Keratinocyte (primary cell): ENCODE measurements around the gene RAC2. TPM values are rescaled to one million over a fixed set of nuclear protein-coding genes. Genes with fewer than 3 reads are reported as not detected.

Experiments used
- DNase-seq: peaks from one replicate; pipeline ENCODE4 v3.0.0-alpha.2; 2011; ENCODE audit warnings: low read depth, missing footprints, low spot score
- FAIRE-seq: peaks from 2 replicates; lab custom pipeline; 2011; peaks lifted over from hg19 to GRCh38; lab: Jason Lieb, UNC
- H2AFZ ChIP-seq: 2 replicates; pipeline ENCODE4 v1.6.0; 2012; ENCODE audit warnings: low read length, control low read depth, inconsistent platforms; ENCODE audit not compliant: control insufficient read depth
- H3K27ac ChIP-seq: 2 replicates; pipeline ENCODE4 v1.5.1; 2011; ENCODE audit warnings: low read length; ENCODE audit not compliant: control insufficient read depth, insufficient read depth
- H3K27me3 ChIP-seq: 3 replicates; pipeline ENCODE4 v1.6.0; 2011; ENCODE audit warnings: low read length; ENCODE audit not compliant: control insufficient read depth, insufficient read depth; ENCODE audit errors: extremely low read depth
- H3K36me3 ChIP-seq, 2 experiments: 2 replicates in 1 of 2; 3 replicates in 1 of 2; pipeline ENCODE4 v1.5.1; 2011; ENCODE audit warnings: low read length in 2 of 2, mild to moderate bottlenecking in 1 of 2; ENCODE audit not compliant: control insufficient read depth in 2 of 2, insufficient read depth in 2 of 2; ENCODE audit errors: extremely low read depth in 1 of 2
- H3K4me1 ChIP-seq: 3 replicates; pipeline ENCODE4 v1.5.1; 2011; ENCODE audit warnings: low read length; ENCODE audit not compliant: control insufficient read depth, insufficient read depth; ENCODE audit errors: extremely low read depth
- H3K4me2 ChIP-seq: 3 replicates; pipeline ENCODE4 v1.6.0; 2011; ENCODE audit warnings: low read depth, low read length; ENCODE audit not compliant: control insufficient read depth, insufficient read depth; ENCODE audit errors: extremely low read depth
- H3K4me3 ChIP-seq, 3 experiments: fragments of 200-600 bp in 1 of 3; sonication (generic) in 1 of 3; 2 replicates in 2 of 3; 3 replicates in 1 of 3; pipeline ENCODE4 v1.5.1; 2011 to 2016; ENCODE audit warnings: low read length in 3 of 3, mild to moderate bottlenecking in 3 of 3, control low read depth in 2 of 3, inconsistent platforms in 1 of 3, low read depth in 1 of 3, mixed read lengths in 1 of 3, mixed run types in 1 of 3, moderate library complexity in 1 of 3; ENCODE audit not compliant: control insufficient read depth in 2 of 3, insufficient read depth in 2 of 3; ENCODE audit errors: extremely low read depth in 1 of 3
- H3K79me2 ChIP-seq: 2 replicates; pipeline ENCODE4 v1.6.0; 2012; ENCODE audit warnings: low read length; ENCODE audit not compliant: control insufficient read depth, insufficient read depth
- H3K9ac ChIP-seq: 3 replicates; pipeline ENCODE4 v1.6.0; 2011; ENCODE audit warnings: low read length; ENCODE audit not compliant: control insufficient read depth, insufficient read depth; ENCODE audit errors: extremely low read depth
- H3K9me1 ChIP-seq: 3 replicates; pipeline ENCODE4 v1.6.0; 2011; ENCODE audit warnings: low read length; ENCODE audit not compliant: control insufficient read depth, insufficient read depth; ENCODE audit errors: extremely low read depth
- H3K9me3 ChIP-seq: 2 replicates; pipeline ENCODE4 v1.5.1; 2012; ENCODE audit warnings: low read depth, low read length; ENCODE audit not compliant: control insufficient read depth
- H4K20me1 ChIP-seq: 3 replicates; pipeline ENCODE4 v1.6.0; 2011; ENCODE audit warnings: low read length; ENCODE audit not compliant: control insufficient read depth, insufficient read depth; ENCODE audit errors: extremely low read depth
- CTCF ChIP-seq, 3 experiments: IDR thresholded peaks in 1 of 3; conservative IDR thresholded peaks in 1 of 3; optimal IDR thresholded peaks in 1 of 3; 2 replicates in 2 of 3; 3 replicates in 1 of 3; pipeline versions ENCODE3 to v1.5.1; 2011; ENCODE audit warnings: low read length in 3 of 3, mild to moderate bottlenecking in 3 of 3, moderate library complexity in 2 of 3, control low read depth in 1 of 3, inconsistent platforms in 1 of 3; ENCODE audit not compliant: insufficient read depth in 2 of 3; ENCODE audit errors: extremely low read depth in 1 of 3
- EZH2 ChIP-seq: IDR thresholded peaks from one replicate; pipeline ENCODE4 v1.6.1; 2012; ENCODE audit warnings: inconsistent platforms, mild to moderate bottlenecking, low read length, moderate library complexity
- dilution Hi-C: fragments of 300-500 bp; cut with MboI; formaldehyde crosslinking; loops from one replicate; pipeline ENCODE4 v1.7.0; 2020; ENCODE audit warnings: low sequenced_read_pairs; ENCODE audit not compliant: extremely low pct_ligation_motif_present
- polyA plus RNA-seq, 5 experiments: library from polyadenylated mRNA; depleted of rRNA in 3 of 5; stranded (reverse) in 3 of 5; stranded (forward) in 1 of 5; unstranded in 1 of 5; fragments of >200 nt; gene quantifications; 1 replicate in 1 of 5; 2 replicates in 3 of 5; 3 replicates in 1 of 5; pipeline versions ENCODE4 v1.2.1 to v1.2.3, GENCODE V29; 2011 to 2012; ENCODE audit warnings: missing spikeins in 2 of 5, low read depth in 1 of 5, low replicate concordance in 1 of 5

Gene RAC2
- polyA plus RNA-seq, 1 donor (not counting 4 experiments of a cell fraction or from before 2014, with no cell fraction given) = 78.6 TPM

GRCh38 chr22:37186228-37186996 lies 57.7 kb downstream of the RAC2 start:
- Histone ChIP-seq H3K4me2 (peak overlapping the region; percentile 100), H2AFZ (no peak overlapping the region), H3K79me2 (peaks cover 11% of the 10 kb centered on the region), H3K27me3 (no peaks in the 10 kb centered on the region), H3K4me3 (peak overlapping the region; percentile 61 to 86 (median 81)), H3K9ac (peak overlapping the region; percentile 88), H3K27ac (peak overlapping the region; percentile 97), H3K36me3 (peaks cover 10 to 21% of the 10 kb centered on the region in 2 experiments), H3K4me1 (peaks cover 43% of the 10 kb centered on the region), H4K20me1 (no peaks in the 10 kb centered on the region), H3K9me1 (no peaks in the 10 kb centered on the region), H3K9me3 (no peaks in the 10 kb centered on the region)
- DNase-seq = no peak
- peak; percentile 77 for FAIRE-seq
- TF ChIP-seq CTCF (optimal IDR thresholded peaks at IDR 0.05 in 1 of 3, IDR thresholded peaks at IDR 0.05 in 1 of 3, conservative IDR thresholded peaks at IDR 0.05 in 1 of 3; ENCODE audit: extremely low read depth in 1 of 3, insufficient read depth in 2 of 3, low read length in 3 of 3) (no peak), EZH2 (no peak)
- dilution Hi-C loops = no loop called here

DNA sequence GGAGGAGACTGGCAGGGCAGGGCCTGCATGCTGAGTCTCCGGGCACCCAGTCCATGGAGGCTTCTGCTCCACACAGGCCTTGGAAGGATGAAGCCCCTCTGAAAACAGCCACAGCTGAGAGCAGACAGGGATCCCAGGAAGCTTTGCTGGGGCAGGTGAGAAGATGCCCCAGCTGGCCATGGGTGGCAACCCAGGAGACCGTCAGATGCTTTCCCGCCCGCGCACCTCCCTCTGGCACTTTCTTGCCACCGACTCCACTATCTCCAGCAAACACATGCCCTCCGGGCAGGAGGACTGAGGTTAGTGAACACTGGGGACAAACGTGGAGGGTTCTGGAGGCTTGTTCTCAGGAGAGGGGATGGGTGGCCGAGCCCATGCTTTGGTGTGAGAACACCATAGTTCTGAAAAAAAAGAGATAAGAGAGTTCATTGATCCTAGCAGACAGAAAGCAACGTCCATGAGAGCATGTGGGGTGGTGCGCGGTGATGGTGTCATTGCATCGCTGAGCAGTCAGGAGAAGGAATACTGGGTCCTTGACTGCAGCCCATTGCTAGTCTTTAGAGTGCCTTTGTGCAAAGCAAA lies 58.3 kb downstream of the RAC2 start:
- Histone ChIP-seq H4K20me1 (no peaks in the 10 kb centered on the region), H2AFZ (no peak overlapping the region), H3K79me2 (peaks cover 11% of the 10 kb centered on the region), H3K27ac (no peak overlapping the region), H3K9me3 (no peaks in the 10 kb centered on the region), H3K4me1 (peaks cover 43% of the 10 kb centered on the region), H3K27me3 (no peaks in the 10 kb centered on the region), H3K9ac (no peak overlapping the region), H3K9me1 (no peaks in the 10 kb centered on the region), H3K4me2 (no peak overlapping the region), H3K36me3 (peaks cover 13 to 21% of the 10 kb centered on the region in 2 experiments), H3K4me3 (no peak overlapping the region)
- DNase-seq = no peak
- TF ChIP-seq EZH2 = no peak
- no peak for TF ChIP-seq CTCF (optimal IDR thresholded peaks at IDR 0.05 in 1 of 3, IDR thresholded peaks at IDR 0.05 in 1 of 3, conservative IDR thresholded peaks at IDR 0.05 in 1 of 3; ENCODE audit: extremely low read depth in 1 of 3, insufficient read depth in 2 of 3, low read length in 3 of 3)
- dilution Hi-C loops = no loop called here
- FAIRE-seq = no peak
